ENCODE measurements around the gene HIRA.
"Not testable (repeated sequence)": the region's sequence is repeated elsewhere in the genome, so short reads cannot be mapped to it uniquely, and the experiment has no call there.

HIRA gene

GRCh38 chr22:19355413-19356157 is 75.9 kb downstream of the HIRA start:
- no peak for DNase-seq

GRCh38 chr22:19354201-19354600 is 77.3 kb downstream of the HIRA start:
- DNase-seq: no peak

GRCh38 chr22:19353363-19354131 is 78.0 kb downstream of the HIRA start:
- no peak for DNase-seq

- DNase-seq: no peak
These were observed 78.8 kb downstream of the HIRA start for GRCh38 chr22:19352766-19353165.

- no peak for DNase-seq
These were observed 79.3 kb downstream of the HIRA start for GRCh38 chr22:19352217-19352616.

GRCh38 chr22:19351604-19352003 is 79.9 kb downstream of the HIRA start:
- no peak for DNase-seq

- no peak for DNase-seq
These were observed 80.6 kb downstream of the HIRA start for GRCh38 chr22:19350947-19351346.

- DNase-seq: no peak
These were observed 81.1 kb downstream of the HIRA start for GRCh38 chr22:19350476-19350859.

GRCh38 chr22:19349778-19350475 is 81.6 kb downstream of the HIRA start:
- no peak for DNase-seq

GRCh38 chr22:19346677-19347265 is 84.8 kb downstream of the HIRA start:
- no peak for DNase-seq

GRCh38 chr22:19344420-19344819 is 87.1 kb downstream of the HIRA start:
- no peak for DNase-seq

- DNase-seq: no peak
These were observed 88.1 kb downstream of the HIRA start for GRCh38 chr22:19343470-19343869.

- no peak for DNase-seq
These were observed 90.0 kb downstream of the HIRA start for GRCh38 chr22:19341500-19341899.

- no peak for DNase-seq
These were observed 94.4 kb downstream of the HIRA start for GRCh38 chr22:19337137-19337536.

GRCh38 chr22:19336133-19337075 is 95.1 kb downstream of the HIRA start:
- DNase-seq: no peak

GRCh38 chr22:19331975-19332374 is 99.6 kb downstream of the HIRA start:
- no peak for DNase-seq

GRCh38 chr22:19331474-19331873 is 100.1 kb downstream of the HIRA start:
- no peak for DNase-seq

GRCh38 chr22:19330865-19331418 is 100.6 kb downstream of the HIRA start:
- DNase-seq: no peak

- not testable (repeated sequence) for DNase-seq
These were observed 101.3 kb downstream of the HIRA start for GRCh38 chr22:19330205-19330604.

GRCh38 chr22:19329454-19329853 is 102.1 kb downstream of the HIRA start:
- DNase-seq: no peak

- no peak for DNase-seq
These were observed 106.1 kb downstream of the HIRA start for GRCh38 chr22:19325296-19325948.
